ENCODE measurements around the gene TMEM79. TPM values are rescaled to one million over a fixed set of nuclear protein-coding genes. Genes with fewer than 3 reads are reported as not detected.

TMEM79 gene, protein sequence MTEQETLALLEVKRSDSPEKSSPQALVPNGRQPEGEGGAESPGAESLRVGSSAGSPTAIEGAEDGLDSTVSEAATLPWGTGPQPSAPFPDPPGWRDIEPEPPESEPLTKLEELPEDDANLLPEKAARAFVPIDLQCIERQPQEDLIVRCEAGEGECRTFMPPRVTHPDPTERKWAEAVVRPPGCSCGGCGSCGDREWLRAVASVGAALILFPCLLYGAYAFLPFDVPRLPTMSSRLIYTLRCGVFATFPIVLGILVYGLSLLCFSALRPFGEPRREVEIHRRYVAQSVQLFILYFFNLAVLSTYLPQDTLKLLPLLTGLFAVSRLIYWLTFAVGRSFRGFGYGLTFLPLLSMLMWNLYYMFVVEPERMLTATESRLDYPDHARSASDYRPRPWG
- 1.3 and 2.1 TPM in 2 replicates for total RNA-seq

GRCh38 chr1:156284112-156284511 is at the start of gene TMEM79:
Gene TMEM79 (plus strand): TSS chr1:156284325. CDS start chr1:156285227, 902 bp downstream.

GRCh38 chr1:156241926-156242325 is 42.2 kb upstream of the TMEM79 start, which contains the start of gene BGLAP:
Gene BGLAP (plus strand): TSS chr1:156242184. CDS start chr1:156242232, 48 bp downstream.

GRCh38 chr1:156247460-156248322 is 36.4 kb upstream of the TMEM79 start, which contains the start of gene PAQR6:
Gene PAQR6 (minus strand): TSS chr1:156248056. CDS start chr1:156246731, 1,325 bp downstream.

GRCh38 chr1:156282479-156283222 is 1.5 kb upstream of the TMEM79 start, which contains the start of gene SMG5:
Gene SMG5 (minus strand): TSS chr1:156282825. CDS start chr1:156282680, 145 bp downstream.

GRCh38 chr1:156295391-156295947 is 11.3 kb downstream of the TMEM79 start, which contains the start of gene GLMP:
Gene GLMP (minus strand): TSS chr1:156295679. CDS start chr1:156295645, 34 bp downstream.

DNA sequence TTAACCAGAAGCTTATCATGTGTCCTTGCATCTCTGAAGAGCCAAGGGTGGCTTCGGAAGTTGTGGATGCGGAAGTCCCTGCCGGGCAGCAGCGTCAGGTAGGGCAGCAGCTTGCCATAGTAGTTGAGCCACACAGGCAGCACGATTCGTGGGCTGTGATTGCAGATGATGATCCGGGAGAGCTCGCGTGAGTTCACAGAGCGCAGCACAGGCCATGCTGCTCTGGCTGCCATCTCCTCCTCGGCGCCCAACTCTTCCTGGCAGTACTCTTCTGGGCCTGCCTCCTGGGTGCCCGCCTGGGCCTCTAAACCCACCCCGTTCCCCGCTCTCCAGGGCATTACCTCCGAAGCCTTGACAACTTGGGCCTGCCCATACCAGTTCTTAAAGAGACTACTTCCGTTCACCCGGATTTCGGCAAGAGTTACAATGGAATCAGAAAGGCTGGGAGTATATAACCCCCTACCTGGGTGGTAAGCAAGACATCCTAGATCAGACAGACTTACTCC is 14.8 kb downstream of the TMEM79 start, which contains the start of gene VHLL:
Gene VHLL, minus strand, starts transcription at position 456 of the 506 bp plus-strand sequence. Its CDS starts 118 bp downstream, at position 338.

DNA sequence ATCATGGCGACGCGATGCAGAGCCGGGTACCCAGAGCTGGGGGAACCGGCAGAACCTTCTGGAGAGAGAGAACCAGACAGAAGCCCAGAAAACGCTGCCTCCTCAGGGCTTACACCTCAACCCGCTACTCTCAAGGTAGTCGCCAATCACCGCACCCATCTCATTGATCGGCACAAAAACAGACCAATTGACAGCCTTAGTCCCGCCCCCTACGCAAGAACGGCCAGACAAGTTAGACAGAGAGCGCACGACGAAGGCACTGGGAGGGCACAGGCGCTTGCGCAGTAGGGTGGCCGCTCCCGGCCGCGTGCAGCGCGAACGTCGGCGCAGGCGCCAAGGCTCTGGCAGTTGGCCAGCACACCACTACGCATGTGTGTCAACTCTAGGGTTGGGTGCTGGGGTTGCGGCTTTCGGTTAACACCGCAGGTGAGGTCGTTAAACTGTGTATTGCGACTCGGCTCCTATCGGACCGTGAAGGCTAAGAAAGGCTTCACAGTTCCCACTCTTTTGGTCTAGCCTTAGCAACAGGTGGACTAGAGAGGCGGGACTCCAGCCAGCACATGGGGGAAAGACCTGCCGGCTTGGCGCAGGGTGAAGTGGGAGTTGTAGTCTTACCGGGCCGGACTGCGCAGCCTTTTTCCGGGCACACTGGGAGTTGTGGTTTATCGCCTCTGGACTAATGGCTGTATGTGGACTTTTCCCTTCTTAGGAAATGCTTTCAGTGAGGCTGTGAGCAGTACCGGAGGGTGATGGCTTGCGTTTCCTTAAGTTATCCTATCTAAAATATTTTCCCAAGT is 54.3 kb downstream of the TMEM79 start, which contains the start of the genes CCT3 and TSACC:
Gene CCT3, minus strand, starts transcription at position 113 of the 797 bp plus-strand sequence. Its CDS starts 108 bp downstream, at position 5.
Gene TSACC, plus strand, starts transcription at position 347 of the 797 bp plus-strand sequence. CDS start 1,232 bp downstream, outside the sequence.

Other genes starting within 250 kb of the TMEM79 start
- gene UBQLN4, start 230.5 kb upstream of the TMEM79 start, total RNA-seq, result 10.7 and 19.0 TPM in 2 replicates
- 32.4 and 57.6 TPM in 2 replicates for gene LAMTOR2, start 229.5 kb upstream of the TMEM79 start, total RNA-seq
- not detected in 2 replicates for gene RAB25, start 223.2 kb upstream of the TMEM79 start, total RNA-seq
- 3.3 and 7.4 TPM in 2 replicates for gene MEX3A, start 201.9 kb upstream of the TMEM79 start, total RNA-seq
- 365 and 755 TPM in 2 replicates for gene LMNA, start 169.6 kb upstream of the TMEM79 start, total RNA-seq
- gene SEMA4A, start 130.7 kb upstream of the TMEM79 start, total RNA-seq, result 0.55 and 0.59 TPM in 2 replicates
- gene SLC25A44, start 90.2 kb upstream of the TMEM79 start, total RNA-seq, result 8.0 and 12.7 TPM in 2 replicates
- gene PMF1, start 71.3 kb upstream of the TMEM79 start, total RNA-seq, result 22.0 and 22.9 TPM in 2 replicates
- gene BGLAP, start 42.1 kb upstream of the TMEM79 start, total RNA-seq, result 0.59 TPM in 1 of 2 replicates, not detected in the other
- 0.28 and 0.59 TPM in 2 replicates for gene PAQR6, start 36.3 kb upstream of the TMEM79 start, total RNA-seq
- 43.7 and 73.2 TPM in 2 replicates for gene SMG5, start 1.5 kb upstream of the TMEM79 start, total RNA-seq
- gene GLMP, start 11.4 kb downstream of the TMEM79 start, total RNA-seq, result 37.5 and 60.3 TPM in 2 replicates
- 0.28 TPM in 1 of 2 replicates, not detected in the other for gene VHLL, start 15.0 kb downstream of the TMEM79 start, total RNA-seq
- gene CCT3, start 54.0 kb downstream of the TMEM79 start, total RNA-seq, result 501 and 510 TPM in 2 replicates
- gene TSACC, start 54.2 kb downstream of the TMEM79 start, total RNA-seq, result not detected in 2 replicates
- gene RHBG, start 84.9 kb downstream of the TMEM79 start, total RNA-seq, result not detected in 2 replicates
- gene MEF2D, start 216.4 kb downstream of the TMEM79 start, total RNA-seq, result 5.0 and 12.0 TPM in 2 replicates